Esophagus squamous epithelium (tissue), 5 donors: ENCODE data around the gene PXN. TPM values are rescaled to one million over a fixed set of nuclear protein-coding genes. Genes with fewer than 3 reads are reported as not detected.
"Not testable (repeated sequence)": the region's sequence is repeated elsewhere in the genome, so short reads cannot be mapped to it uniquely, and the experiment has no call there.

Experiments used
- DNase-seq: peaks from one replicate; lab custom pipeline; 2025; lab: John Stamatoyannopoulos, UW
- H3K27ac ChIP-seq, 4 donors: fragments of 200-600 bp; sonication (generic); one replicate each; pipeline ENCODE4 v1.5.1; 2016 to 2019; ENCODE audit warnings: mild to moderate bottlenecking in 1 of 4
- H3K27me3 ChIP-seq, 4 donors: fragments of 200-600 bp; sonication (generic); 1 replicate in 3 of 4; 2 replicates in 1 of 4; pipeline versions ENCODE4 v1.5.1 to v1.6.0; 2017 to 2021; ENCODE audit warnings: antibody characterized with exemption in 1 of 4
- H3K36me3 ChIP-seq, 3 donors: fragments of 200-600 bp; sonication (generic); one replicate each; pipeline ENCODE4 v1.5.1; 2016 to 2019
- H3K4me1 ChIP-seq, 3 donors: fragments of 200-600 bp; sonication (generic); one replicate each; pipeline ENCODE4 v1.5.1; 2017 to 2019
- H3K4me3 ChIP-seq, 4 donors: fragments of 200-600 bp; sonication (generic); 1 replicate in 3 of 4; 2 replicates in 1 of 4; pipeline ENCODE4 v1.5.1; 2016 to 2019; ENCODE audit warnings: mild to moderate bottlenecking in 2 of 4, moderate library complexity in 1 of 4
- H3K9me3 ChIP-seq, 3 donors: fragments of 200-600 bp; sonication (generic); one replicate each; pipeline ENCODE4 v1.5.1; 2016 to 2019
- CTCF ChIP-seq, 6 experiments: fragments of 450-650 bp in 4 of 6; fragments of 200-600 bp in 2 of 6; sonication (generic) in 2 of 6; IDR thresholded peaks; one replicate each; pipeline ENCODE4 v1.5.1; 2016 to 2019; ENCODE audit warnings: antibody characterized with exemption in 6 of 6, mild to moderate bottlenecking in 4 of 6, moderate library complexity in 4 of 6
- POLR2A ChIP-seq, 4 donors: fragments of 450-650 bp; IDR thresholded peaks; one replicate each; pipeline ENCODE4 v1.6.1; 2017; ENCODE audit warnings: antibody characterized with exemption in 4 of 4, mild to moderate bottlenecking in 4 of 4, moderate library complexity in 3 of 4
- WGBS, 2 donors: methylation state at CpG; one replicate each; pipeline ENCODE4 v1.1.5; 2018; 5-methylcytosine and 5-hydroxymethylcytosine counted together
- intact Hi-C: fragments of 100-400 bp; cut with DNase I; formaldehyde crosslinking; loops from one replicate; pipeline ENCODE4 v1.15.0; 2022
- total RNA-seq, 4 donors: library from RNA; depleted of rRNA; stranded (reverse); fragments of >200 nt; gene quantifications; one replicate each; pipeline ENCODE4 v1.1.0, GENCODE V29; 2016
- donor health status: DM: yes; HTN: yes; CAD: no.

Gene PXN
- total RNA-seq, 4 donors from 2014 or later: 18.2 to 44.4 (median 21.4) TPM

- Histone ChIP-seq H3K36me3 (peaks cover 23 to 85% (median 26%) of the 10 kb centered on the region in 3 donors), H3K4me1 (peaks cover 0 to 9% (median 4%) of the 10 kb centered on the region in 3 donors), H3K9me3 (no peaks in the 10 kb centered on the region), H3K4me3 (no peak overlapping the region), H3K27me3 (no peaks in the 10 kb centered on the region), H3K27ac (no peak overlapping the region)
- WGBS, 2 donors: 80 to 100% methylated on average over 2 to 8 of the region's 9 CpGs
- TF ChIP-seq POLR2A (IDR thresholded peaks at IDR 0.05): no peak
- no peak for TF ChIP-seq CTCF (IDR thresholded peaks at IDR 0.05)
- intact Hi-C loops: no loop called here
- no peak for DNase-seq
Measured at GRCh38 chr12:120211904-120212283, 53.6 kb downstream of the PXN start.

GRCh38 chr12:120211243-120211903 is 54.2 kb downstream of the PXN start:
- WGBS, 2 donors: 55 to 61% methylated on average over 12 of the region's 12 CpGs
- peaks cover 23 to 82% (median 26%) of the 10 kb centered on the region in 3 donors for H3K36me3 ChIP-seq

GRCh38 chr12:120209851-120210250 is 55.7 kb downstream of the PXN start:
- Histone ChIP-seq H3K36me3 (peaks cover 16 to 67% (median 26%) of the 10 kb centered on the region in 3 donors), H3K27ac (peak overlapping the region; percentile 11 to 37 (median 28)), H3K4me1 (peaks cover 0 to 9% (median 4%) of the 10 kb centered on the region in 3 donors), H3K9me3 (no peaks in the 10 kb centered on the region), H3K27me3 (no peaks in the 10 kb centered on the region), H3K4me3 (no peak overlapping the region)
- intact Hi-C loops: no loop called here
- WGBS, 2 donors: 54 to 80% methylated on average over 9 to 12 of the region's 13 CpGs
- no peak for TF ChIP-seq POLR2A (IDR thresholded peaks at IDR 0.05)
- TF ChIP-seq CTCF (IDR thresholded peaks at IDR 0.05): no peak
- DNase-seq: no peak

More at GRCh38 chr12:120211243-120211903, 54.2 kb downstream of the PXN start:
- intact Hi-C loops: no loop called here
- Histone ChIP-seq H3K9me3 (no peaks in the 10 kb centered on the region), H3K27ac (no peak overlapping the region), H3K4me1 (peaks cover 0 to 9% (median 4%) of the 10 kb centered on the region in 3 donors), H3K4me3 (no peak overlapping the region), H3K27me3 (no peaks in the 10 kb centered on the region)
- DNase-seq: no peak
- TF ChIP-seq CTCF (IDR thresholded peaks at IDR 0.05): no peak

GRCh38 chr12:120207227-120207626 is 58.3 kb downstream of the PXN start:
- peaks cover 0 to 9% (median 4%) of the 10 kb centered on the region in 3 donors for H3K4me1 ChIP-seq
- H3K27ac ChIP-seq: no peak overlapping the region
- 97 to 98% methylated on average over 8 to 13 of the region's 13 CpGs for WGBS, 2 donors
- peaks cover 5 to 41% (median 5%) of the 10 kb centered on the region in 3 donors for H3K36me3 ChIP-seq
- no peak overlapping the region for H3K4me3 ChIP-seq
- no peak for DNase-seq
- H3K9me3 ChIP-seq: no peaks in the 10 kb centered on the region
- H3K27me3 ChIP-seq: no peaks in the 10 kb centered on the region
- intact Hi-C loops: no loop called here
- TF ChIP-seq CTCF (IDR thresholded peaks at IDR 0.05) (no peak), POLR2A (IDR thresholded peaks at IDR 0.05) (no peak)

- H3K4me3 ChIP-seq, intact Hi-C loops, H3K9me3 ChIP-seq, H3K27ac ChIP-seq, H3K27me3 ChIP-seq, DNase-seq: not testable (repeated sequence)
- WGBS, 2 donors: 95 to 96% methylated on average over 5 of the region's 5 CpGs
- peaks cover 0 to 13% (median 4%) of the 10 kb centered on the region in 3 donors for H3K4me1 ChIP-seq
- peaks cover under 1 to 36% (median under 1%) of the 10 kb centered on the region in 3 donors for H3K36me3 ChIP-seq
Measured at GRCh38 chr12:120206781-120207180, 58.7 kb downstream of the PXN start.
